GM18868 (cell line): ENCODE results near the gene STEAP2.

Experiments used
- ATAC-seq: cut with Tn5 transposase; IDR thresholded peaks from one replicate; pipeline ENCODE4 v1.9.1; 2021; ENCODE audit warnings: mild to moderate bottlenecking, moderate library complexity; ENCODE audit not compliant: unreplicated experiment

The STEAP2 gene

DNA sequence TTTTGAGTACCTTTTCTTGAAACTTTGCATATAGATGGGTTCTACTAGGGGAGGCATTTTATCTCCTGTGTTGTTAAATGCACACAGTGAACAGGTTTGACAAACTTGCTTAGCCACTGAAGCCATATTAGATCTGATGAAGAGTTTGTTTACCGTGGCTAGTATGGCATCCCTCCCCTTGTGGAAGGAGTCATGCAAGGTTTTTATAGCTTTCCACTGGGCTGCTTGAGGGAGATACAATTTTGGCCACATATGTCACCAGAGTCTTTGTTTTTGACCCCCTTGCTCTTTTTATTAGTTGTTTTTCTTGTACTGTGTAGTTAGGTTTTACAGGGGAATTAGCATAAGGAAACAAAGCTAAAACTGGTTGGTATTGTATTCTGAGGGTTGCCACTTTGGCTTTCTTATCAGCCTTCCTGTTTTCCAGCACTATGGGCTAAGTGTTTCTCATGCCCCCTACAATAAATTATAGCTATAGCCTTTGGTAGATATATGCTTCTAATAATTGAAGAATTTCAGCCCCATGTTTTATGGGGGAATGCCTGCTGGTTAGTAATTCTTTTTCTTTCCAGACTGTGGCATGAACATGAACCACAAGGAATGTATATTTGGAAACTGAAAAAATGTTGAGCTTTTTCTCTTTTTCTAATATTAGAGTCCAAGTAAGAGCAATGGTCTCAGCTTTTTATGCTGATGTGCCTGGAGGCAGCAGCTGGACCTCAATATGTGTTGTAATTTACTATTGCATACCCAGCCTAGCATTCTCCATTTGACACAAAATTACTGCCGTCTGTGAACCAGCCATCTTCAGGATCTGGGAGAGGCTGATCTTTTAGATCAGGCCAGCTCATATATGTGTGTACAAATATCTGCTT, 18.4 kb upstream of the STEAP2 start:
- ATAC-seq: no peak

- ATAC-seq: no peak
Observed at GRCh38 chr7:90194911-90195809, 16.4 kb upstream of the STEAP2 start.

- no peak for ATAC-seq
Observed at GRCh38 chr7:90201500-90202195, 9.9 kb upstream of the STEAP2 start.

DNA sequence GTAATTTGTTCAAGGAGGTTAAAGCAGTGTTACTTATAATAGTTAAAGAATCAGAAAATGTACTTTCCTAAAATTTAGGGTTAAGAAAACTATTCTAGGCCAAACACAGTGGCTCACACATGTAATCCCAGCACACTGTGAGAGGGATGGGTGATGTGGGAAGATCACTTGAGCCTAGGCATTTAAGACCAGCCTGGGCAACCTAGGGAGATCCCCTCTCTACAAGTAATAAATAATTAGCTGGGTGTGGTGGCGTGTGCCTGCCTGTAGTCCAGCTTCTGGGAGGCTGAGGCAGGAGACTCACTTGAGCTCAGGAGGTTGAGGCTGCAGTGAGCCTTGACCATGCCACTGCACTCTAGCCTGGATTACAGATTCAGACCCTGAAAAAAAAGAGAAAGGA, 3.6 kb upstream of the STEAP2 start:
- no peak for ATAC-seq

DNA sequence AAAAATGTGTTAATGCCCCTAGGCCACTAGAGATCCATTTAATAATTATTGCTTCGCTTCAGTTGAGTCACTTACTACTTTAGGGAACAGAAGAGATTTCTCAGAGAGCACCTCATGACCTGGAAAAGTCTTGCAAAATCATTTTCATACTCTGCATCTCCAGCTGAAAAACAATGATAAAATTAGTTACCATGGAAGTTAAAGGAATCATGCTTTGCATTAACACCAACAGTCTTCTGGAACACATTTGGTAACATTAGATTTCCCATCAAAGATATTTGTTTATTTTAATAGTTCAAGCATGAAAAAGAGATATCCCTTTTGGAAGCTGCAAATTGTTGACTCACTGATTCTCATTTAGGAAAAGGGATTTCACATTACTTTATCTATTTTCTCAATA, 1.8 kb upstream of the STEAP2 start:
- no peak for ATAC-seq

GRCh38 chr7:90210475-90210874, 1.1 kb upstream of the STEAP2 start:
- no peak for ATAC-seq

DNA sequence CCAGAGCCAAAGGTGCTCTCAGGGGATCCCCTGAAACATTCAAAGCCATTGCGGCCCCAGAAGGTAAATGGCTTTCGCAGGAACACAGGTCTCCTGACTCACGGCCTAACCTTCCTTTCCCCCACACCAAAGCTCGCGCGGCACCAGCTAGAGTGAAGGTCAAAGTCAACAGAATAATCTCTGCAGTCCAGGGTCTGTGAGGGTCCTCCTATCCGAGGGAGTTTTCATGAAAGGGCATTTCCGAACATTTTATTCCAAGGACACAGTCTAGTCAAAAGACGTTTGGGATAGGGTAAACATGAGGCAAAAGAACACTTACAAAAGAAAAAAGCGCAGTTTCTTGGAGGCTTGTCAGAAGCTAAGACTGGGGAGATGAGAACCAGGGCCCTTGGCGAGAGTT, 559 bp upstream of the STEAP2 start:
- ATAC-seq: peak; percentile 6

DNA sequence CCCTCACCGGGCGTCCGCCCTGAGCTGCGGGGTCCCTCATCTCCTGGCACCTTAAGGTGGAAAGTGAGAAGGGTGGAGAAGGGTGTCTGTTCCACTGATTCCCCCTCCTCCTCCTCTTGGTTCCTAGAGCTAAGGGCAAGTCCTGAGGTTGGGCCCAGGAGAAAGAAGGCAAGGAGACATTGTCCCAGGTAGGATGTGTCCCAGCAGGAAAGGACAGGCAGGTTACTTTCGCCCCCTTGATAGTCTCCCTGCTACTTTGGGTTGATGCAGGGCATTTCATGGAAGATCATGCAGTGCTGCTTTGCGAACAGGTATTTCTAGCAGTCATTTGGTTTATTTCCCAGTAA, 582 bp downstream of the STEAP2 start:
- ATAC-seq: no peak

GRCh38 chr7:90213521-90213920, 2.0 kb downstream of the STEAP2 start:
- ATAC-seq: no peak

GRCh38 chr7:90216080-90216674, 4.6 kb downstream of the STEAP2 start:
- no peak for ATAC-seq

GRCh38 chr7:90216771-90217170, 5.2 kb downstream of the STEAP2 start:
- ATAC-seq: no peak

DNA sequence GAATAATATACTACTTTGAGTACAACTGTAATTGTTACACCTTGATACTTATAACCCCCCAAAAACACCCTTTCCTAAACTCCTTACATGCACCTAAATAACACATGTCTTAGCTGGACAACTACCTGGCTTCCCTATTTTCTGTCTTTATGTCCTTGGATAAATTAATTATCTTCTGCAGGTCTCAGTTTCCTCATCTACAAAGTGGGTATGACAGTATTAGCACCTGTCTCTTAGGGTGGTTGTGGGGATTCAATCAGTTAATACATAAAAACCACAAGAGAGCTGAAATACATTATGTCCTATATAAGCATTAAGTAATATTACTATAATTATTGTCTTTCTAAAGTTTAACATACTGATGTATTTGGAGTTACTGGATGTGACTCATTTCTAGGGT, 10.8 kb downstream of the STEAP2 start:
- ATAC-seq: no peak

DNA sequence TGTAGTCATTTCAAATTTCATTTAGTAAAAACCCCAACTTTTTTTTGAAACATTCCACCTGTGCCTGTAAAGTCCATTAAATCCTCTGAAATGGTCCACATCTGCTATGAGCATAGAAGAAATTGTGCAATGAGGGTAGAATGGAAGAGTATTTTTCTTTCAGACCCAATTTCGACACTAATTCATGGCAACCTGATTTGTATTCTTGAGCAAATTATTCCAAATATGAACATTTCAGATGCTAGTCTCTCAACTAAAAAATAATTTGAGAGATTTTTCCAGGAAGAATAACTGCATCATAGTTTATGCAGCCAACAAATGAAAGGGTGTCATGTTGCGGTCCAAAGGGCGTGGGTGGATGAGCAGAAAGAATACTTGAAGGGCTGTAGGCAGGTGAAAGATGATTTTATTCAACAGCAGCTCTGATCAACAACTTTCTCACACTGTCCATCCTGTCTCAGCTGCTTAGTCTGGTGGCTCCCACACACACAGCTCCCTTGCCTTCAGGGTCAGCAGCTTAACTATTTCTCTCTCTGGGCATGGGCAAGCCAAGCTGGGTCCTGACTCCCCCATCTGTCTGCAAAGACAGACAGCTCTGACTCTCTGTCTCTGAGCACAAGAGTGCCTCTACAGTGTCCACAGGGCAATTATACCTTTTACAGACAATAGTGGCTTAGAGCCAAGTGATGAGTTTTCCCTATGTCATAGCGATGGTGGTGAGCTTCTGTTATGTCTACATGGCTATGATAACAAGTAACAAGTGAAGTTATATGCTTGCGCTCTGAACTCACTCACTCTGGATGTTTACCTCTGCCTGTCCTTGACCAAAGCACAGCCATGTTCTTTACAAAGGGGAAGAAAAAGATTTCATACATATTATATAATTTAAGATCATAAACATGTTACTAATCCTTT, 11.5 kb downstream of the STEAP2 start:
- no peak for ATAC-seq

- ATAC-seq: no peak
Observed at GRCh38 chr7:90224195-90224594, 12.7 kb downstream of the STEAP2 start.

- ATAC-seq: no peak
Observed at GRCh38 chr7:90225181-90225580, 13.6 kb downstream of the STEAP2 start.

- no peak for ATAC-seq
Observed at GRCh38 chr7:90225601-90226000, 14.1 kb downstream of the STEAP2 start.

DNA sequence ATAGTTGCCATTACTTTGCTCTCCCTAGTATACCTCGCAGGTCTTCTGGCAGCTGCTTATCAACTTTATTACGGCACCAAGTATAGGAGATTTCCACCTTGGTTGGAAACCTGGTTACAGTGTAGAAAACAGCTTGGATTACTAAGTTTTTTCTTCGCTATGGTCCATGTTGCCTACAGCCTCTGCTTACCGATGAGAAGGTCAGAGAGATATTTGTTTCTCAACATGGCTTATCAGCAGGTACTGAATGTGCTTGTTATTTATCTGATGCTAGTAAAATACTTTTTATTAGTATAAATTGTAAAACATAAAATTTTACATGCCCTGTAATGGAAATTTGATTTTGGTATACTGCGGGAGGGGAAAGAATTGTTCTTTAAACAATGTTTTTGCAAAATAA, 15.7 kb downstream of the STEAP2 start:
- no peak for ATAC-seq

DNA sequence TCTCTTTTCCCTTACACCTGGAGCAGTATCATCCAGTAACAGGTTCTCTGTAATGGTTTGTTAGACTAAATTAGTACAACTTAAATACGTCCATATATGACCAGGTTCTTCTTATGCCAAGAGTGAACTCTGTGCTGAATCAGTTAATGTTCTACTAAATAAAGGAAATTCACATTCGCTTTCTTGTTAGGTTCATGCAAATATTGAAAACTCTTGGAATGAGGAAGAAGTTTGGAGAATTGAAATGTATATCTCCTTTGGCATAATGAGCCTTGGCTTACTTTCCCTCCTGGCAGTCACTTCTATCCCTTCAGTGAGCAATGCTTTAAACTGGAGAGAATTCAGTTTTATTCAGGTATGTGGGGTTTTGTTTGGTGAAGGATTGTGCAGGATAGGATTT, 18.1 kb downstream of the STEAP2 start:
- ATAC-seq: no peak

- no peak for ATAC-seq
Observed at GRCh38 chr7:90230834-90231233, 19.3 kb downstream of the STEAP2 start.

- no peak for ATAC-seq
Observed at GRCh38 chr7:90231304-90231703, 19.8 kb downstream of the STEAP2 start.
